GM10266 (cell line): ENCODE results near the gene OR7C1.

Experiments used
- DNase-seq: peaks from one replicate; pipeline ENCODE4 v3.0.0; 2012; ENCODE audit errors: extremely low spot score
- CTCF ChIP-seq: IDR thresholded peaks from 2 replicates; pipeline ENCODE4 v1.5.1; 2012; ENCODE audit warnings: mild to moderate bottlenecking, low read depth; ENCODE audit not compliant: control insufficient read depth, insufficient read depth; ENCODE audit errors: missing control alignments

OR7C1 gene

DNA sequence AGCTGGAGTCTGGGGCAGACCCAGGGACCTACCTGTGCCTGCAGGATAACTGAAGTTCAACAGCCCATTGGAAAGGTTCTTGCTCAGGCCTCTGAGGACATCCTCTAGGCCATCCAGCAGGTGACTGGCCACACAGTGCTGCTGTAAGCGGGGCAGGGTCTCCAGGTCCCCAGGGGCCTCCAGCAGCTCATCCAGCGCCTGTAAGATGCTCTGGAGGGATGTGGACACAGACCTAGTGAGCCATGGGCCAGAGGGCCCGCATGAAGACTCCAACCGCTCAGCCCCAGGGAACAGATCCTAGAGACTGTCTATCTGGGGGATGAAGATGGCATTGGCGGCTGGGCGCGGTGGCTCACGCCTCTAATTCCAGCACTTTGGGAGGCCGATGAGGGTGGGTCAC, 70.6 kb downstream of the OR7C1 start:
- DNase-seq = no peak
- TF ChIP-seq CTCF = no peak

DNA sequence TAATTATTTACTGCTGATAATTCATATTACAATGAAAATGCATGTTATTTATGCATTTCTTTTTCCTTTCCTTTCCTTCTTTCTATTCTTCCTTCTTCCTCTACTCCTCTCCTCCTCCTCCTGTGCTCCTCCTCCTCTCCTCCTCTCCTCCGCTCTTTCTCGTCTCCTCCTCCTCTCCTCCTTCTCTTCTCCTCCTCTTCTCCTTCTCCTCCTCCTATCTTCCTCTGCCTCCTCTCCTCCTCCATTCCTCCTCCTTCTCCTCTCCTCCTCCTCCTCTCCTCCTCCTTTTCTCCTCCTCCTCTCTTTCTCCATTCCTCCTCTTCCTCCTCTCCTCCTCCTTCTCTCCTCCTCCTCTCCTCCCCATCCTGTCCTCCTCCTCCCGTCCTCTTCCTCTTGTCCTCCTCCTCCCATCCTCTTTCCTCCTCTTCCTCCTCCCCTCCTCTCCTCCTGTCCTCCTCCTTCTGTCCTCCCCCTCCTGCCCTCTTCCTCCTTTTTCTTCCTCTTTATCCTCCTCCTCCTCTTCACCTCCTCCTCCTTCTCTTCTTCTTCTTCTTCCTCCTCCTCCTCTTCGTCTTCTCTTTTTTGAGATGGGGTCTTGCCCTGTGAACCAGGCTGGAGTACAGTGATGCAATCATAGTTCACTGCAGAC, 71.4 kb downstream of the OR7C1 start:
- DNase-seq = no peak
- TF ChIP-seq CTCF = no peak

DNA sequence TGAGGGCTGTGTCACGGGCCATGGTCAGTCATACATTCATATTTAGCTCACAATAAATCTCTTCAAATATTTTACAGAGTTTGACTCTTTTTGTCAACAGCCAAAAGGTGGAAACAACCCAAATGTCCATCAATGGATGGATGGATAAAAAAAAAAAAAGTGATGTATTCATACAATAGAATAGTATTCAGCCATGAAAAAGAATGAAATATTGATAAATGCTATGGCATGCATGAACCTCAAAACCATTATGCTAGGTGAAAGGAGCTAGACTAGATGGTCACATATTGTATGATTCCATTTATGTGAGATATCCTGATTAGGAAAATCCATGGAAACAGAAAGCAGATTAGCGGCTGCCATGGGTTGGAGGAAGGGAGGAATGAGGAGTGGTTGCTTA, 72.9 kb downstream of the OR7C1 start:
- no peak for TF ChIP-seq CTCF

GRCh38 chr19:14761607-14762006, 73.4 kb downstream of the OR7C1 start:
- DNase-seq = no peak
- no peak for TF ChIP-seq CTCF

More for the DNA sequence above, 72.9 kb downstream of the OR7C1 start:
- no peak for DNase-seq

- DNase-seq = no peak
- TF ChIP-seq CTCF = no peak
These were observed 76.2 kb downstream of the OR7C1 start for GRCh38 chr19:14758816-14759215.

GRCh38 chr19:14748601-14749000, 86.4 kb downstream of the OR7C1 start:
- no peak for DNase-seq
- TF ChIP-seq CTCF = no peak
